Osteocyte (in vitro differentiated cells): Measurements from ENCODE around the gene ATP8A2. TPM values are rescaled to one million over a fixed set of nuclear protein-coding genes. Genes with fewer than 3 reads are reported as not detected.

Source experiments
- DNase-seq: peaks from one replicate; pipeline ENCODE4 v3.0.0; 2021; ENCODE audit warnings: mixed read lengths; ENCODE audit not compliant: unreplicated experiment; ENCODE audit errors: extremely low spot score
- H3K27ac Mint-ChIP-seq: one replicate; pipeline ENCODE4 v1.8.0; 2021; ENCODE audit warnings: mild to moderate bottlenecking, mixed read lengths; ENCODE audit not compliant: unreplicated experiment
- H3K27me3 Mint-ChIP-seq: one replicate; pipeline ENCODE4 v1.8.0; 2021; ENCODE audit warnings: mixed read lengths; ENCODE audit not compliant: unreplicated experiment
- H3K36me3 Mint-ChIP-seq: one replicate; pipeline ENCODE4 v1.8.0; 2021; ENCODE audit warnings: mixed read lengths; ENCODE audit not compliant: unreplicated experiment
- H3K4me1 Mint-ChIP-seq: one replicate; pipeline ENCODE4 v1.8.0; 2021; ENCODE audit warnings: mixed read lengths; ENCODE audit not compliant: unreplicated experiment
- H3K4me3 Mint-ChIP-seq: one replicate; pipeline ENCODE4 v1.8.0; 2021; ENCODE audit warnings: mild to moderate bottlenecking, moderate library complexity, mixed read lengths; ENCODE audit not compliant: unreplicated experiment
- H3K9me3 Mint-ChIP-seq: one replicate; pipeline ENCODE4 v1.8.0; 2021; ENCODE audit warnings: mixed read lengths; ENCODE audit not compliant: unreplicated experiment
- total RNA-seq: library from RNA; stranded (reverse); gene quantifications from 2 replicates; pipeline ENCODE4 v1.2.1, GENCODE V29; 2021
- TF ChIP-seq, protein P1 (sequence below): fragments of 200-600 bp; sonication (generic); IDR thresholded peaks from 2 replicates; pipeline ENCODE4 v1.5.0; 2021; ENCODE audit warnings: antibody characterized with exemption, mild to moderate bottlenecking, moderate library complexity

ATP8A2 gene
- total RNA-seq, 1 donor from 2014 or later: 1.1 TPM

DNA sequence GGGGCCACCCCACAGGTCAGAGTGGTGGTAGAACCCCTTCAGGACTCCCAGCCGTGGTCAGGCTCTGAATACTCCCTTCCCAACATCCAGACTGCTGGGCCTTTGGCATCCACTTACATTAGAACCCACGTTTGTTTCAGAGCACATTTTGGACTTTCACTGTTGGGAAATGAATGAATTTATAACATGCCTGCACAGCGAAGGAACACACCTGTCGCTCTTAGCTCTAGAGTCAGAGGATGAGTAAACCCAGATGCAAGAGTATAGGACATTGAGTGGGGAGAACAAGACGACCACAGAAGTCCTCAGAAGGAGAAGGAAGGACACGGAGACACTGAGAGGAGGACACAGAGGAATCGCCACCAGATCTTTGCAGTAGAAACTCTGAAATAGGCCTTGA is 649.1 kb downstream of the ATP8A2 start:
- TF ChIP-seq, protein P1, sequence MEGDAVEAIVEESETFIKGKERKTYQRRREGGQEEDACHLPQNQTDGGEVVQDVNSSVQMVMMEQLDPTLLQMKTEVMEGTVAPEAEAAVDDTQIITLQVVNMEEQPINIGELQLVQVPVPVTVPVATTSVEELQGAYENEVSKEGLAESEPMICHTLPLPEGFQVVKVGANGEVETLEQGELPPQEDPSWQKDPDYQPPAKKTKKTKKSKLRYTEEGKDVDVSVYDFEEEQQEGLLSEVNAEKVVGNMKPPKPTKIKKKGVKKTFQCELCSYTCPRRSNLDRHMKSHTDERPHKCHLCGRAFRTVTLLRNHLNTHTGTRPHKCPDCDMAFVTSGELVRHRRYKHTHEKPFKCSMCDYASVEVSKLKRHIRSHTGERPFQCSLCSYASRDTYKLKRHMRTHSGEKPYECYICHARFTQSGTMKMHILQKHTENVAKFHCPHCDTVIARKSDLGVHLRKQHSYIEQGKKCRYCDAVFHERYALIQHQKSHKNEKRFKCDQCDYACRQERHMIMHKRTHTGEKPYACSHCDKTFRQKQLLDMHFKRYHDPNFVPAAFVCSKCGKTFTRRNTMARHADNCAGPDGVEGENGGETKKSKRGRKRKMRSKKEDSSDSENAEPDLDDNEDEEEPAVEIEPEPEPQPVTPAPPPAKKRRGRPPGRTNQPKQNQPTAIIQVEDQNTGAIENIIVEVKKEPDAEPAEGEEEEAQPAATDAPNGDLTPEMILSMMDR: no peak
- H3K27ac Mint-ChIP-seq: peak overlapping the region; percentile 94
- no peaks in the 10 kb centered on the region for H3K36me3 Mint-ChIP-seq
- no peak overlapping the region for H3K4me3 Mint-ChIP-seq
- no peaks in the 10 kb centered on the region for H3K9me3 Mint-ChIP-seq
- no peaks in the 10 kb centered on the region for H3K27me3 Mint-ChIP-seq
- H3K4me1 Mint-ChIP-seq: peaks cover 95% of the 10 kb centered on the region
- DNase-seq: no peak

DNA sequence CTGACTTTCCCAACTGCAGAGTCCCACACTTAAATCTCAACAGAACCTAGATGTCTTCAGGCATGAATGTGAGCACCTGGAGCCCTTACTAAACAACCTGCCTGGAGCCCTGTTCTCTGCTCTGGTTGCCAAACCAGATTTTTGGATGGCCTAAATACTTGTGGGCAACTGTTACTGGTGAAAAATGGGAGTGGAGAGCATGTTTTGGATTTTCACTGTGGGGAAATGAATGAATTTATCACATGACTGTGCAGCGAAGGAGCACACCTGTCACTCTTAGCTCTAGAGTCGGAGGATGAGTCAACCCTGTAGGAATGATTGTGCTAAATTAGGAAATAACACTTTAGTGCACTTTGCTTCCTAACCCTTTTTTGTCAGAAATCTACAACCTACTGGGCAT is 649.7 kb downstream of the ATP8A2 start:
- H3K27ac Mint-ChIP-seq: peak overlapping the region; percentile 94

DNA sequence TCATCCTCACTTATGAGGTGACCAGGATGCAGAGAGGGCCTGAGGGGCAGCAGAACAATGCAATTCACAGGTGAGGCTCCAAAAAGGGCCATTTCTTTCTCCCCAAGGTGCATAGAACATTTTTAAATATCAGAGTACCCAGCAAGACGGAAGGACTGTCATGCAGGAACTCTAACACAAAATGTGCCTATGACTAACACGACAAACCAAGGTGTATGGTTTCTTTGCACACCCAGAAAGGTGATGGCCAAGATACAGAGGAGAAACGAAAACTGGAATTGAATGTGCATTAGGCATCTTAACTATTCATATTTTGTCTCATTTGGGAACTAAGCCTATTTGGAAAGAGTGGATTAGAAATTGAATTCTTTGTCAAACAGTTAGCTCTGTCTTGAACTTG is 650.2 kb downstream of the ATP8A2 start:
- Mint-ChIP-seq H3K4me1 (peaks cover 89% of the 10 kb centered on the region), H3K27me3 (no peaks in the 10 kb centered on the region), H3K27ac (peak overlapping the region; percentile 94), H3K9me3 (no peaks in the 10 kb centered on the region), H3K36me3 (no peaks in the 10 kb centered on the region), H3K4me3 (no peak overlapping the region)
- DNase-seq: no peak
- TF ChIP-seq, protein P1: no peak

More for the DNA sequence above, 649.7 kb downstream of the ATP8A2 start:
- no peak overlapping the region for H3K4me3 Mint-ChIP-seq
- no peaks in the 10 kb centered on the region for H3K36me3 Mint-ChIP-seq
- H3K27me3 Mint-ChIP-seq: no peaks in the 10 kb centered on the region
- peaks cover 91% of the 10 kb centered on the region for H3K4me1 Mint-ChIP-seq
- TF ChIP-seq, protein P1: no peak
- DNase-seq: no peak
- H3K9me3 Mint-ChIP-seq: no peaks in the 10 kb centered on the region

DNA sequence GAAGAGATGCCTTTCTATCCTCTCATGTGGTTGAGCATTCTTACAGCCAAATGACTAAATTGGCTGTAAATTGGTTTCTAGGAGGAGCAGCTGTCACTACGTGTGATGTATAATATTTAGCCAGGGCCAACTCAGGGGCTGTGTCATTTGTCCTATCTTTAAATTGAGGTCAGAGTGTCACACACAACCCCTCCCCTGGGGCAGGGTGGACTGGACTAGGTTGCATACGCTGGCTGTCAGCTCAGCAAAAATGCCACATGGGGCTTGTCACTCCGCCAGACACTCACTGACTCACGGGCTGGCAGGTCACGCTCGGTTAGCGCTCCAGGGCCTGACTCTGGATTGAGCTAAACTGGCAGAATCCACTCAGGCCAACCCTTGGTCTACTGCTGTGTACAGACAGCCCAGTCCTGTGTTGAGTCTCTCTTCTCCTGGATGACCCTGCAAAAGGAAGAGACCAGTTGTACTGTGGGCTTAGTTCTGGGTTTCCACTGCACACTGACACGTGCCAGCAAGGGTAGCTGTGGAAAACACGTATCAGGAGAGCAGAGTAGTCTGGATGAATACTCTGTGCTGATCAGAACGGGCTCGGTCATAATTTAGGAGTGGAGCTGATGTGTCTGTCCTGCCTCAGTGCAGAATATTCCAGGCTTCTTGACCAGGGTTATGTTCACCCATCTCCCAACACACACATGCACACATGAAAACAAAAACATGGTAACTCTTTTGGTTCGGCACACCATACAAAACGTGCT is 650.9 kb downstream of the ATP8A2 start:
- peaks cover 81% of the 10 kb centered on the region for H3K4me1 Mint-ChIP-seq
- peak overlapping the region; percentile 94 for H3K27ac Mint-ChIP-seq
- H3K36me3 Mint-ChIP-seq: no peaks in the 10 kb centered on the region
- H3K9me3 Mint-ChIP-seq: no peaks in the 10 kb centered on the region
- H3K27me3 Mint-ChIP-seq: no peaks in the 10 kb centered on the region
- TF ChIP-seq, protein P1: no peak
- no peak overlapping the region for H3K4me3 Mint-ChIP-seq
- peak; percentile 93 for DNase-seq

DNA sequence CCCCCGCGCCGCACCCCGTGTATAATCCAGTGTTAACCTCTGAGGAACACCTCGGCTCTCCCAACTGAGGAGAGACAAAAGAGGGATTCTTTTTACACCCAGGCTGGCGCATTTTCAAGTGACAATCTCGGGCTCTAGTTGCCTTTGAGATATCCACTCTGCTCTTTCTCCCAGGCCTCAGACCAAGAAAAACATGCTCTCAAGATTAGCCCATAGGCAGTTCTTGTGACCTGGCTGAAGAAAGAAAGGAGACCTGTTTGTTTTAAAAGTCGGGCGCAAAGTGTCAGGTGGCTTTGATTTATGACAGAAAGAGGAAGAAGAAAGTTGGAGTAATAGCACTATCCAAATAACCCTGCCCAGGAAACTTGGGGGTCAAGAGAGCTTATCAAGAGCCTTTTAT is 652.8 kb downstream of the ATP8A2 start:
- Mint-ChIP-seq H3K27ac (peak overlapping the region; percentile 73), H3K9me3 (no peaks in the 10 kb centered on the region), H3K36me3 (no peaks in the 10 kb centered on the region), H3K4me1 (peaks cover 63% of the 10 kb centered on the region), H3K4me3 (no peak overlapping the region), H3K27me3 (no peaks in the 10 kb centered on the region)
- TF ChIP-seq, protein P1: no peak
- DNase-seq: no peak
